OCI-LY7 (cell line): ENCODE data around the gene LDAF1. TPM values are rescaled to one million over a fixed set of nuclear protein-coding genes. Genes with fewer than 3 reads are reported as not detected.
"Not testable (repeated sequence)": the region's sequence is repeated elsewhere in the genome, so short reads cannot be mapped to it uniquely, and the experiment has no call there.

Experiments
- BruUV-seq: library from RNA; stranded (reverse); fragments of 400-500 nt; replicated peaks from 2 replicates; lab custom pipeline; 2021; lab: Mats Ljungman, UMichigan
- CTCF ChIA-PET: fragments of 300-600 bp; sonication (Branson Sonifier 250); formaldehyde crosslinking; loops from one replicate; lab custom pipeline; 2022; ENCODE audit warnings: antibody characterized with exemption; ENCODE audit not compliant: unreplicated experiment; lab: Charles Lee
- POLR2A ChIA-PET: fragments of 300-600 bp; sonication (Branson Sonifier 250); formaldehyde crosslinking; loops from one replicate; lab custom pipeline; 2022; ENCODE audit warnings: antibody characterized with exemption; lab: Charles Lee
- DNase-seq: peaks from one replicate; pipeline ENCODE4 v3.0.0-alpha.2; 2015; ENCODE audit warnings: low spot score
- H2AFZ ChIP-seq: fragments of 200-600 bp; sonication (generic), shearing (Covaris generic); 2 replicates; pipeline ENCODE4 v1.6.1; 2014; ENCODE audit warnings: mild to moderate bottlenecking, antibody characterized with exemption, low read length, moderate library complexity
- H3K27ac ChIP-seq: fragments of 200-600 bp; sonication (generic); 2 replicates; pipeline ENCODE4 v1.5.1; 2014; ENCODE audit warnings: mixed run types, low read depth, mild to moderate bottlenecking, moderate library complexity, low read length, inconsistent platforms; ENCODE audit not compliant: poor library complexity, severe bottlenecking
- H3K36me3 ChIP-seq: fragments of 200-600 bp; sonication (generic); 2 replicates; pipeline ENCODE4 v1.6.1; 2014; ENCODE audit warnings: mild to moderate bottlenecking, antibody characterized with exemption, low read length, moderate library complexity, mixed read lengths; ENCODE audit not compliant: insufficient read depth
- H3K4me1 ChIP-seq: fragments of 200-600 bp; sonication (generic); 2 replicates; pipeline ENCODE4 v1.5.1; 2014; ENCODE audit warnings: mild to moderate bottlenecking, low read length; ENCODE audit not compliant: insufficient read depth, poor library complexity, severe bottlenecking
- H3K4me2 ChIP-seq: fragments of 200-600 bp; sonication (generic); 2 replicates; pipeline ENCODE4 v1.6.1; 2014; ENCODE audit warnings: mild to moderate bottlenecking, low read length
- H3K4me3 ChIP-seq: fragments of 200-600 bp; sonication (generic); 2 replicates; pipeline ENCODE4 v1.5.1; 2014; ENCODE audit warnings: mild to moderate bottlenecking, low read depth, low read length; ENCODE audit not compliant: poor library complexity, severe bottlenecking
- H3K79me2 ChIP-seq: fragments of 200-600 bp; sonication (generic); 2 replicates; pipeline ENCODE4 v1.6.1; 2016; ENCODE audit warnings: low read depth, mild to moderate bottlenecking, low read length, moderate library complexity, mixed read lengths; ENCODE audit not compliant: insufficient read depth
- H3K9me2 ChIP-seq: fragments of 200-600 bp; sonication (generic); 2 replicates; pipeline ENCODE4 v1.6.1; 2016; ENCODE audit warnings: mild to moderate bottlenecking, low read length, mixed read lengths; ENCODE audit not compliant: insufficient read depth
- H3K9me3 ChIP-seq: fragments of 200-600 bp; sonication (generic); 2 replicates; pipeline ENCODE4 v1.6.1; 2014; ENCODE audit warnings: mild to moderate bottlenecking, mixed run types, low read length, mixed read lengths
- H4K20me1 ChIP-seq: fragments of 200-600 bp; sonication (generic); 2 replicates; pipeline ENCODE4 v1.6.1; 2014; ENCODE audit warnings: mild to moderate bottlenecking, antibody characterized with exemption, low read length, moderate library complexity, mixed read lengths; ENCODE audit not compliant: insufficient read depth
- CTCF ChIP-seq: fragments of 200-600 bp; sonication (generic); conservative IDR thresholded peaks from 2 replicates; pipeline ENCODE4 v1.5.1; 2014; ENCODE audit warnings: mild to moderate bottlenecking, antibody characterized with exemption, low read length, moderate library complexity, mixed read lengths
- EZH2phosphoT487 ChIP-seq: fragments of 200-600 bp; sonication (generic); IDR thresholded peaks from 2 replicates; pipeline ENCODE4 v1.6.1; 2018; ENCODE audit warnings: low read depth, borderline replicate concordance, mild to moderate bottlenecking, mixed run types, antibody characterized with exemption, low read length, moderate library complexity, mixed read lengths
- intact Hi-C: fragments of 100-400 bp; cut with micrococcal nuclease; formaldehyde crosslinking; loops from one replicate; pipeline ENCODE4 v1.10.0; 2022; ENCODE audit not compliant: unreplicated experiment
- total RNA-seq, 2 experiments: library from RNA; depleted of rRNA in 1 of 2; stranded (reverse); fragments of >200 nt in 1 of 2; shearing (Covaris generic) in 1 of 2; gene quantifications; 2 replicates each; pipeline ENCODE4 v1.2.3, GENCODE V29; 2014 to 2022

The LDAF1 gene
- total RNA-seq, 2 experiments from 2014 or later = 5.4 to 6.7 TPM

DNA sequence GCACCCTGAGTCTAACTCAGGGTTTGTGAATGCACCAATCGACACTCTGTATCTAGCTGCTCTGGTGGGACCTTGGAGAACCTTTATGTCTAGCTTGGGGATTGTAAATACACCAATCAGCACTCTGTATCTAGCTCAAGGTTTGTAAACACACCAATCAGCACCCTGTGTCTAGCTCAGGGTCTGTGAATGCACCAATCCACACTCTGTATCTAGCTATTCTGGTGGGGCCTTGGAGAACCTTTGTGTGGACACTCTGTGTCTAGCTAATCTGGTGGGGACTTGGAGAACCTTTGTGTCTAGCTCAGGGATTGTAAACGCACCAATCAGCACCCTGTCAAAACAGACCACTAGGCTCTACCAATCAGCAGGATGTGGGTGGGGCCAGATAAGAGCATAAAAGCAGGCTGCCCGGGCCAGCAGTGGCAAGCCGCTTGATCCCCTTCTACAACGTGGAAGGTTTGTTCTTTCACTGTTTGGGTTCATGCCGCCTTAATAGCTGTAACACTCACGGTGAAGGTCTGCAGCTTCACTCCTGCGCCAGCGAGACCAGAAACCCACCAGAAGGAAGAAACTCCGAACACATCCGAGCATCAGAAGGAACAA lies 5.2 kb upstream of the LDAF1 start:
- H3K4me3 ChIP-seq, BruUV-seq, H3K79me2 ChIP-seq, H2AFZ ChIP-seq, H3K36me3 ChIP-seq, H3K4me2 ChIP-seq, H4K20me1 ChIP-seq, H3K4me1 ChIP-seq, intact Hi-C loops, H3K9me2 ChIP-seq, H3K27ac ChIP-seq, H3K9me3 ChIP-seq, DNase-seq: not testable (repeated sequence)
- POLR2A ChIA-PET = interaction anchor here (0.6 kb wide), 1 partner anchor 1234 kb away, joined by 8 read pairs; no protein-coding TSS in a partner anchor
- CTCF ChIA-PET = interaction anchor here (0.6 kb wide), 1 partner anchor 25 kb away, joined by 3 read pairs; no protein-coding TSS in a partner anchor

GRCh38 chr16:21156011-21156410 lies 2.5 kb upstream of the LDAF1 start:
- H3K79me2 ChIP-seq, H3K9me3 ChIP-seq, H3K4me3 ChIP-seq, DNase-seq, H2AFZ ChIP-seq, BruUV-seq, H4K20me1 ChIP-seq, H3K27ac ChIP-seq, POLR2A ChIA-PET, CTCF ChIA-PET, H3K9me2 ChIP-seq, H3K4me2 ChIP-seq, H3K36me3 ChIP-seq: not testable (repeated sequence)
- intact Hi-C loops = loop anchor here (1.0 to 5.0 kb wide), 2 partner anchors 144 to 1166 kb away; no protein-coding TSS in a partner anchor
- H3K4me1 ChIP-seq = peaks cover 17% of the 10 kb centered on the region

GRCh38 chr16:21156767-21157467 lies 1.6 kb upstream of the LDAF1 start:
- H3K4me3 ChIP-seq = no peak overlapping the region
- H3K79me2 ChIP-seq = peaks cover 7% of the 10 kb centered on the region; the same call in 1 of the 2 replicates
- TF ChIP-seq CTCF (peak; percentile 93), EZH2phosphoT487 (no peak)
- H3K36me3 ChIP-seq = peaks cover 13% of the 10 kb centered on the region
- no peak overlapping the region for H3K4me2 ChIP-seq
- no peak overlapping the region for H2AFZ ChIP-seq
- H3K9me3 ChIP-seq = no peaks in the 10 kb centered on the region
- CTCF ChIA-PET = interaction anchor here (0.6 to 0.7 kb wide), 2 partner anchors 30 to 1059 kb away, joined by 3 read pairs; no protein-coding TSS in a partner anchor
- peaks cover 17% of the 10 kb centered on the region for H3K4me1 ChIP-seq
- H4K20me1 ChIP-seq = no peaks in the 10 kb centered on the region
- no TSS peak for BruUV-seq
- no peaks in the 10 kb centered on the region for H3K9me2 ChIP-seq
- intact Hi-C loops = loop anchor here (1.0 to 5.0 kb wide), 2 partner anchors 143 to 1165 kb away; no protein-coding TSS in a partner anchor
- POLR2A ChIA-PET = interaction anchor here (0.6 to 1.2 kb wide), 5 partner anchors 14 to 77 kb away, joined by 3 to 5 read pairs (median 4); no protein-coding TSS in a partner anchor
- no peak overlapping the region for H3K27ac ChIP-seq
- DNase-seq = peak; percentile 56
